Mammary epithelial cell (primary cell): Measurements from ENCODE around the gene ELN.

Experiments
- CTCF ChIP-seq, 2 donors: IDR thresholded peaks in 1 of 2; conservative IDR thresholded peaks in 1 of 2; 2 replicates each; pipeline ENCODE4 v1.5.1; 2011 to 2012; ENCODE audit warnings: inconsistent platforms in 2 of 2, low read length in 2 of 2, mild to moderate bottlenecking in 2 of 2, control low read depth in 1 of 2, low read depth in 1 of 2; ENCODE audit not compliant: insufficient read depth in 1 of 2; ENCODE audit errors: extremely low read depth in 1 of 2
- EZH2 ChIP-seq: IDR thresholded peaks from 2 replicates; pipeline ENCODE4 v1.6.1; 2012; ENCODE audit warnings: low read length, inconsistent platforms, borderline replicate concordance

DNA sequence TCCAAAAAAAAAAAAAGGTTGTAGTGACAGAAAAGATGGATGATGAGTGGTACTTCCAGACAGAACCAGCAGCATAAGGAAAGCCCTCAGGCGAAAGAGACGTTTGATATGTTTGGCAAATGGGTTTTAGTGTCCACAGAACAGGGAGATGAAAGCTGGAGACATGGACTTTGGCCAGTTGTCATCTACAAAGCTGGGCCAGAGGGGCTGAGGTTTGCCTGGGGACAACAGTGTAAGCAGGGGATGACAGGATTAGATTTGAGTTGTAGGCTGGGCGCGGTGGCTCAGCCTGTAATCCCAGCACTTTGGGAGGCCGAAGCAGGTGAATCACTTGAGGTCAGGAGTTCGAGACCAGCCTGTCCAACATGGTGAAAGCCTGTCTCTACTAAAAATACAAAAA is 47.8 kb upstream of the ELN start:
- TF ChIP-seq EZH2 (no peak), CTCF (conservative IDR thresholded peaks at IDR 0.05 in 1 of 2, IDR thresholded peaks at IDR 0.05 in 1 of 2; ENCODE audit: extremely low read depth in 1 of 2, insufficient read depth in 1 of 2, low read depth in 1 of 2, low read length in 2 of 2) (no peak)
